NCI-H2227 treated with DMSO at 0.1 percent for 48 hours (cell line): Measurements from ENCODE around the gene EGF.

Source experiments
- DNase-seq: peaks from one replicate; lab custom pipeline; 2025; lab: John Stamatoyannopoulos, UW

The EGF gene

DNA sequence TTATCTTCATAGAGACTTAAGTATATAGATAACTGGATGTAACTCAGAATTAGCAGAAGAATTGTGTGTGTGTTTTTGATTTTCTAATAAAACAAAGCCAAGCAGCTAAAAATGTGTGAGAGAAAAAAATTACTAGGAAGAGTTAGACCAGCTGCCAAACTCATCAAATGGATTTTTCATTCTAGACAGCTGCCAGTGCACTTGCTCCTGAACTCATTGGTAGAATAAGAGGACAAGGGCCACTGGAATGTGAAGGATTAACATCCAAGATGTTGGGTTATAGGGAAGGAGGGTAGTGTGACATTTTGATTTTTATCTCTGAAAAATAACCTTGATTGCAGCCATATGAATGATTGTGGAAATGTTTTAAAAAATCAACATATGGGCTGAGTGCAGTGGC is 49.7 kb downstream of the EGF start:
- no peak for DNase-seq

DNA sequence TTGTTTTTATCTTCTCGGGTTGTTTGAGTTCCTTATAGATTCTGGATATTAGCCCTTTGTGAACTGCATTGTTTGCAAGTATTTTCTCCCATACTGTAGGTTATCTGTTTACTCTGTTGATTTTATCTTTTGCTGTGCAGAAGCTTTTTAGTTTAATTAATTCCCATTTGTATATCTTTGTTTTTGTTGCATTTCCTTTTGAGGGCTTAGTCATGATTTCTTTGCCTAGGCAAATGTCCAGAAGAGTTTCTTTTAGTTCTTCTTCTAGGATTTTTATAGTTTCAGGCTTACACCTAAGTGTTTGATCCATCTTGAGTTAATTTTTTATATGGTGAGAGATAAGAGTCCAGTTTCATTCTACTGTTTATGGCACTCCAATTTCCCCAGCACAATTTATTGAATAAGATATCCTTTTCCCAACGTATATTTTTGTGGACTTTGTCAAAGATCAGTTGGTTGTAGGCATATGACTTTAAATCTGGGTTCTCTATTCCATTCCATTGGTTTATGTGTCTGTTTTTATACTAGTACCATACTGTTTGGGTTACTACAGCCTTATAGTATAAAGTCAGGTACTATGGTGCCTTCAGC is 54.3 kb downstream of the EGF start:
- no peak for DNase-seq

GRCh38 chr4:109967798-109968520 is 55.3 kb downstream of the EGF start:
- no peak for DNase-seq

GRCh38 chr4:109969087-109969486 is 56.4 kb downstream of the EGF start:
- no peak for DNase-seq

GRCh38 chr4:109969919-109970318 is 57.2 kb downstream of the EGF start:
- DNase-seq: no peak

GRCh38 chr4:109972786-109973528 is 60.3 kb downstream of the EGF start:
- DNase-seq: no peak

DNA sequence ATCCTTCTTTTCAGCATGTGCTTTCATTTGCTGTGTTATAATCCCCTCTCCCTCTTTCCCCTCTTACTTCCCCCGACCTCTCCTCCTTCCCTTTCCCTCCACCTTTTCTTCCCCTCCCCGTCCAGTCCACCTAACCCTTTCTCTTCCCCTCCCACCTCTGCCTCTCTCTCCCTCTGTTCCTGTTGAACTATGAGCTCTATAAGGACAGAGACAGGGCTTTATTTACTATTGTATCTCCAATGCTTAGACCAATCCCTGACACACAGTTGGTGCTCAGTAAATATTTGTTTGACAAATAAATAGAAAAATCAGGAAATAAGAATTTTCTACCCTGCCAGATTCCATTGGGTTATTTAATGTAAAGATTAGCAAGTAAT is 60.8 kb downstream of the EGF start:
- no peak for DNase-seq

DNA sequence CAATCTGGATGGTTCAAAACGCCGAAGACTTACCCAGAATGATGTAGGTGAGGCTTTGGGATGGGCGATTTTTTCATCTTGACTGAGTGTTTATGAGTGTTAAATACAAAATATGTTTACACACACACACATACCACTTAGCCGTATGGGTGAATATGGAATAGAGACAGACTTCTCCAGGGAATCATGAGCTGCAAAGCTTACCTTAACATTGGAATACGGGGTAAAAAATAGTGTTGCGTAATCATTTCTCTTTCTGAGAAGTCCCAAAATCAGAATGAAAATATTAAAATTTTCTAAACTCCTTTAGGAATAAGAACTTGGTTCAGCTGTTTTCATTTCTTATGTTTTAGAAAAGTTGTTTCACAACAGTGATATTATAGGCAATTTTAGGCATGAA is 63.5 kb downstream of the EGF start:
- no peak for DNase-seq

GRCh38 chr4:109977854-109978501 is 65.3 kb downstream of the EGF start:
- DNase-seq: no peak

- no peak for DNase-seq
These were observed 66.2 kb downstream of the EGF start for GRCh38 chr4:109978704-109979454.

GRCh38 chr4:109979920-109980717 is 67.4 kb downstream of the EGF start:
- no peak for DNase-seq

DNA sequence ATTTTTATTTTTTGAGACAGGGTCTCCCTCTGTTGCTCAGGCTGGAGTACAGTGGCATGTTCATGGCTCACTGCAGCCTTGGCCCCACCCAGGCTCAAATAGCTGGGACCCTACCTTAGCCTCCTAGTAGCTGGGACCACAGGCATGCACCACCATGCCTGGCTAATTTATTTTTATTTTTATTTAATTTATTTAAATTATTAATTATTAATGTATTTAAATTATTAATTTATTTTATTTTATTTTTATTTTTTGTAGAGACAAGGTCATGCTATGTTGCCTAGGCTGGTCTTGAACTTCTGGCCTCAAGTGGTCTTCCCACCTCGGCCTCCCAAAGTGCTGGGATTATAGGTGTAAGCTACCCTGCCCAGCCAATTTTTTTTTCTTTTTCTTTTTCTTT is 69.3 kb downstream of the EGF start:
- no peak for DNase-seq

DNA sequence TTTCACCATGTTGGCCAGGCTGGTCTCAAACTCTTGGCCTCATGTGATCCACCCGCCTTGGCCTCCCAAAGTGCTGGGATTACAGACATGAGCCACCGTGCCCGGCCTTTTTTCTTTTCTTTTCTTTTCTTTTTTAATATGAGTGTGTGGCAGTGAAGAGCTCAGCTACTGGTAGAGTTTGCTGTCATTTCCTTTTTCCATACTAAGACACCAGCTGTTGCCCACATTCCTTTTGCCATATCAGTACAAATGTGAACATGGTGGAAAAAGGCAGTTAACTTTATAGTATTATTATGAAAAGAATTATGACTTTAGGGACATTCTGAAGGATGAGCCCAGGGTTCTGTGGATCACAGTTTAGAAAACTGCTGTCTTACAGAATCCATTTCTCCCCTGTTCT is 69.8 kb downstream of the EGF start:
- no peak for DNase-seq

GRCh38 chr4:109985993-109986974 is 73.6 kb downstream of the EGF start:
- no peak for DNase-seq

DNA sequence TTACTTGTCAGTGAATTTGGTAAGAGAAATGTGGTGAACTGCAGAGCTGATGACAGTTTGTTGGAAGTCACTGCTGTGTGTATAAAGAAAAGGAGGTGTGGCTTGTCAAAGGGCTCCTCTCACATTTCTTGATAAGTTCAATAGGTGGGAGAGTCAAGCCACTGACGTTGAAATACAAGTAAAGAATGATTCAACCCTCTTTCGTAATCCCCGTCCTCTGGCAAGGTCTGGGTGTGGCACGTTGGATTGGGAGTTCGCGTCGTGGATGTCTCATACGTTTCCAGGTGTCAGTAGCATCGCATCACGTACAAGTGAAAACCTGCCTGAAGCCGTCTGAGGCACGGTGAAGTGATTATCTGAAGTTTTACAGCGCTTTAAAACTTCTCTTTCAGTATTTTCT is 76.4 kb downstream of the EGF start:
- no peak for DNase-seq

DNA sequence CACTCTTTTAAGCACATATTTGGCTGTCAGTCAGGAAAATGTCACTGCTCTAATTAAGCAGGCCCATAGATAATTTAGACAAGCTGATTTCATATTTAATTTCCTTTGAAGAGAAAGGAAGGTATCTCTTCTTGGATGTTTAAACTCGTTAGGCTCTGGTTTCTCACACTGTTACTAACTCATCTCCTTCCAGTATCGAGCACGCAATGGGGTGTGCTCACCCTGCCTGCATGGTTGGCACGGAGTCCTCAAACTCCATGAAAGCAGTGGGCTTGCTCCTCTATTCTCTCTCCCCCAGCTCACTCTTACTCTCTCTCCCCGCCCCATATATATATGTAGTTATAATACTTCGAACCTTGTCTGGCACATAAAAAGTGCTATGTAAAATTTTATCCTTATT is 76.9 kb downstream of the EGF start:
- no peak for DNase-seq

- no peak for DNase-seq
These were observed 77.9 kb downstream of the EGF start for GRCh38 chr4:109990261-109991257.

- no peak for DNase-seq
These were observed 80.4 kb downstream of the EGF start for GRCh38 chr4:109993116-109993515.

DNA sequence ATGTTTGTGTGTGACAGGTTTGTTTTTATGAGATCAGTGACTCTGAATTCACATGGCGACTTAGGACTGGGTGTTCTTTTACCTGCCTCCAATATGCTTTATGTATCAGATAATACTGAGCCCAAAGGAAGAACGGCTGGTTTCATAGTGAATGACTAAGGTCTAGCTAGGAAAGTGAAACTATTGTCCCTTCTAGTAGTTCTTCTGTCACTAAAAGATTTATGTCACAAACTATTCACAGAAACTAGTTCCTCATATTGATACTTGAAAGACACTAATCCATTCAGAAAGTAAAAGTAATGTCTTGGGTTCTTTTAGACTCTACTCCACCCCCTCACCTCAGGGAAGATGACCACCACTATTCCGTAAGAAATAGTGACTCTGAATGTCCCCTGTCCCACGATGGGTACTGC is 81.7 kb downstream of the EGF start:
- no peak for DNase-seq
